Measurements from ENCODE around the gene LYSMD3. TPM values are rescaled to one million over a fixed set of nuclear protein-coding genes. Genes with fewer than 3 reads are reported as not detected.
A peak's percentile ranks its signal among the peaks of the same experiment; 100 is the strongest.

LYSMD3 gene
- total and polyA plus RNA-seq, 10 of the 15 experiments (the other 5 are each of a cell fraction or from before 2014, with no cell fraction given): 3.9 to 22.5 (median 12.6) TPM

GRCh38 chr5:90519081-90519480, 10.3 kb downstream of the LYSMD3 start:
- ChIA-PET POLR2A (interaction anchor here (1.3 to 1.5 kb wide), 2 partner anchors 9 to 43 kb away, joined by 4 to 6 read pairs; no protein-coding TSS in a partner anchor), RAD21 (ENCODE audit: unreplicated experiment) (interaction anchor here (1.3 kb wide), 1 partner anchor 10 kb away, joined by 4 read pairs; no protein-coding TSS in a partner anchor), SMC1A (ENCODE audit: uncharacterized antibody, unreplicated experiment) (interaction anchor here (0.8 to 1.2 kb wide), 4 partner anchors 11 to 28 kb away, joined by 3 to 6 read pairs (median 3); no protein-coding TSS in a partner anchor), CTCF (interaction anchor here (0.9 to 1.2 kb wide), 2 partner anchors 11 to 79 kb away, joined by 3 to 4 read pairs; no protein-coding TSS in a partner anchor)
- H3K79me2 ChIP-seq (ENCODE audit: control insufficient read depth, insufficient read depth, low read length): no peaks in the 10 kb centered on the region; the same call in 1 of the 2 replicates
- H4K20me1 ChIP-seq (ENCODE audit: control insufficient read depth, insufficient read depth): no peaks in the 10 kb centered on the region
- peaks cover 0 to 10% of the 10 kb centered on the region in 2 experiments; a peak in 1 of 4 replicates for H3K36me3 ChIP-seq (ENCODE audit: control insufficient read depth in 2 of 2, insufficient read depth in 2 of 2, low read length in 1 of 2)
- no TSS peak for BruUV-seq (replicated peaks)
- no peak overlapping the region for H2AFZ ChIP-seq (ENCODE audit: control insufficient read depth, low read depth, low read length)
- H3K27ac ChIP-seq (ENCODE audit: control insufficient read depth, insufficient read depth): no peak overlapping the region
- DNase-seq (ENCODE audit: low read depth, low spot score) (no peak), ATAC-seq (no peak), FAIRE-seq (no peak)
- no peaks in the 10 kb centered on the region for H3K4me1 ChIP-seq (ENCODE audit: control insufficient read depth, insufficient read depth, low read length)
- no peaks in the 10 kb centered on the region for H3K27me3 ChIP-seq (replicated peaks in 1 of 2; ENCODE audit: control insufficient read depth in 2 of 2, insufficient read depth in 2 of 2, low read length in 1 of 2)
- no peak overlapping the region for H3K9ac ChIP-seq (ENCODE audit: control insufficient read depth, insufficient read depth, low read length)
- 97% methylated on average over 7 of the region's 7 CpGs for WGBS (ENCODE audit: insufficient coverage, insufficient replicate concordance, low lambda C conversion rate, missing lambda C conversion rate)
- no peak overlapping the region for H3K4me2 ChIP-seq (ENCODE audit: control insufficient read depth, insufficient read depth)
- H3K4me3 ChIP-seq: no peak overlapping the region
- intact Hi-C loops (cut with micrococcal nuclease; ENCODE audit: unreplicated experiment): no loop called here
- H3K9me3 ChIP-seq (replicated peaks; ENCODE audit: control insufficient read depth, insufficient read depth, low read length): no peaks in the 10 kb centered on the region
- TF ChIP-seq SIX5 (IDR thresholded peaks at IDR 0.05; ENCODE audit: low read depth, low read length, severe bottlenecking) (no peak), SRF (IDR thresholded peaks at IDR 0.05; ENCODE audit: low read depth in 2 of 2, low read length in 2 of 2) (no peak), IKZF1 (conservative IDR thresholded peaks at IDR 0.05) (no peak), TBL1XR1 (IDR thresholded peaks at IDR 0.05; ENCODE audit: low read depth, low read length) (no peak), HDAC2 (IDR thresholded peaks at IDR 0.05) (no peak), TCF12 (IDR thresholded peaks at IDR 0.05; ENCODE audit: low read depth, low read length) (no peak)
- in situ Hi-C loops (cut with MboI): no loop called here

DNA sequence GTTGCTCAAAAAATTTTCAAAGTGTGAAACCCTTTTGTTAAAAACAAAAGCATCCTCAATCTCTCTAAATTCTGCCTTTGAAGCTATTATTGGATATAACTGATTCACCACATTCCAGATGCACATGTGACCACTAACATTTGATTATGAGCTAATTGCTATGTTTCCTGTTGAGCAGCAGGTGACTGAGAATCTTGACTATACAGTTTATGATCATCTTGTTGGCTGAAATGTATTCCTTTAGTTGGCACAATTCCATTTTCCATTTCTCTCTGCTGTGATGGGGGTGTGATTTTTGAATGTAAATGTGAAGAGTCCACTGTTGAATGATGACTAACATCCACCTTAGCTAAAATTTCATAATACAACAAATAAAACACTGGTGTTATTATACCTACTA, 10.7 kb downstream of the LYSMD3 start:
- ChIA-PET RAD21 (ENCODE audit: unreplicated experiment) (interaction anchor here (1.3 kb wide), 1 partner anchor 10 kb away, joined by 4 read pairs; no protein-coding TSS in a partner anchor), POLR2A (interaction anchor here (1.3 to 1.5 kb wide), 2 partner anchors 9 to 43 kb away, joined by 4 to 6 read pairs; no protein-coding TSS in a partner anchor), SMC1A (ENCODE audit: uncharacterized antibody, unreplicated experiment) (interaction anchor here (0.8 to 1.2 kb wide), 4 partner anchors 11 to 28 kb away, joined by 3 to 6 read pairs (median 3); no protein-coding TSS in a partner anchor), CTCF (interaction anchor here (0.9 to 1.2 kb wide), 2 partner anchors 12 to 79 kb away, joined by 3 to 4 read pairs; no protein-coding TSS in a partner anchor)
- H3K36me3 ChIP-seq (ENCODE audit: control insufficient read depth in 2 of 2, insufficient read depth in 2 of 2, low read length in 1 of 2): peaks cover 0 to 9% of the 10 kb centered on the region in 2 experiments; a peak in 1 of 4 replicates
- in situ Hi-C loops (cut with MboI): no loop called here
- H3K4me3 ChIP-seq: no peak overlapping the region
- H3K79me2 ChIP-seq (ENCODE audit: control insufficient read depth, insufficient read depth, low read length): no peaks in the 10 kb centered on the region
- H4K20me1 ChIP-seq (ENCODE audit: control insufficient read depth, insufficient read depth): no peaks in the 10 kb centered on the region
- BruUV-seq (replicated peaks): no TSS peak
- no peaks in the 10 kb centered on the region for H3K4me1 ChIP-seq (ENCODE audit: control insufficient read depth, insufficient read depth, low read length)
- no peaks in the 10 kb centered on the region for H3K9me3 ChIP-seq (replicated peaks; ENCODE audit: control insufficient read depth, insufficient read depth, low read length)
- ATAC-seq: peak; percentile 51; the same call in 1 of the 3 replicates
- no peak overlapping the region for H3K27ac ChIP-seq (ENCODE audit: control insufficient read depth, insufficient read depth)
- no peaks in the 10 kb centered on the region for H3K27me3 ChIP-seq (replicated peaks in 1 of 2; ENCODE audit: control insufficient read depth in 2 of 2, insufficient read depth in 2 of 2, low read length in 1 of 2)
- H2AFZ ChIP-seq (ENCODE audit: control insufficient read depth, low read depth, low read length): no peak overlapping the region
- H3K4me2 ChIP-seq (ENCODE audit: control insufficient read depth, insufficient read depth): no peak overlapping the region
- FAIRE-seq: no peak
- intact Hi-C loops (cut with micrococcal nuclease; ENCODE audit: unreplicated experiment): no loop called here
- no peak overlapping the region for H3K9ac ChIP-seq (ENCODE audit: control insufficient read depth, insufficient read depth, low read length)
- DNase-seq (ENCODE audit: low read depth, low spot score): no peak
- TF ChIP-seq ATF2 (IDR thresholded peaks at IDR 0.05; ENCODE audit: low read length): no peak
- TF ChIP-seq RAD51 (IDR thresholded peaks at IDR 0.05): peak; percentile 74
- no peak for TF ChIP-seq NR2C2 (IDR thresholded peaks at IDR 0.05; ENCODE audit: borderline replicate concordance, control insufficient read depth, insufficient read length, low read depth)
- TF ChIP-seq, protein P1, sequence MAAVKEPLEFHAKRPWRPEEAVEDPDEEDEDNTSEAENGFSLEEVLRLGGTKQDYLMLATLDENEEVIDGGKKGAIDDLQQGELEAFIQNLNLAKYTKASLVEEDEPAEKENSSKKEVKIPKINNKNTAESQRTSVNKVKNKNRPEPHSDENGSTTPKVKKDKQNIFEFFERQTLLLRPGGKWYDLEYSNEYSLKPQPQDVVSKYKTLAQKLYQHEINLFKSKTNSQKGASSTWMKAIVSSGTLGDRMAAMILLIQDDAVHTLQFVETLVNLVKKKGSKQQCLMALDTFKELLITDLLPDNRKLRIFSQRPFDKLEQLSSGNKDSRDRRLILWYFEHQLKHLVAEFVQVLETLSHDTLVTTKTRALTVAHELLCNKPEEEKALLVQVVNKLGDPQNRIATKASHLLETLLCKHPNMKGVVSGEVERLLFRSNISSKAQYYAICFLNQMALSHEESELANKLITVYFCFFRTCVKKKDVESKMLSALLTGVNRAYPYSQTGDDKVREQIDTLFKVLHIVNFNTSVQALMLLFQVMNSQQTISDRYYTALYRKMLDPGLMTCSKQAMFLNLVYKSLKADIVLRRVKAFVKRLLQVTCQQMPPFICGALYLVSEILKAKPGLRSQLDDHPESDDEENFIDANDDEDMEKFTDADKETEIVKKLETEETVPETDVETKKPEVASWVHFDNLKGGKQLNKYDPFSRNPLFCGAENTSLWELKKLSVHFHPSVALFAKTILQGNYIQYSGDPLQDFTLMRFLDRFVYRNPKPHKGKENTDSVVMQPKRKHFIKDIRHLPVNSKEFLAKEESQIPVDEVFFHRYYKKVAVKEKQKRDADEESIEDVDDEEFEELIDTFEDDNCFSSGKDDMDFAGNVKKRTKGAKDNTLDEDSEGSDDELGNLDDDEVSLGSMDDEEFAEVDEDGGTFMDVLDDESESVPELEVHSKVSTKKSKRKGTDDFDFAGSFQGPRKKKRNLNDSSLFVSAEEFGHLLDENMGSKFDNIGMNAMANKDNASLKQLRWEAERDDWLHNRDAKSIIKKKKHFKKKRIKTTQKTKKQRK (IDR thresholded peaks at IDR 0.05; ENCODE audit: low read depth, low read length): no peak
- TF ChIP-seq BHLHE40 (IDR thresholded peaks at IDR 0.05; ENCODE audit: borderline replicate concordance in 1 of 2, low read depth in 2 of 2, low read length in 1 of 2): peak; percentile 66; a peak in 3 of 4 replicates
